Eye (tissue), 1 donor: ENCODE measurements around the gene CCR3.

Experiments used
- DNase-seq: peaks from one replicate; pipeline ENCODE4 v3.0.0-alpha.2; 2015

The CCR3 gene

GRCh38 chr3:46299608-46300460, 57.6 kb downstream of the CCR3 start:
- DNase-seq: no peak

- no peak for DNase-seq
Measured at GRCh38 chr3:46300461-46300789, 58.2 kb downstream of the CCR3 start.

- DNase-seq: no peak
Measured at GRCh38 chr3:46301122-46301835, 59.0 kb downstream of the CCR3 start.

- DNase-seq: no peak
Measured at GRCh38 chr3:46303240-46303639, 61.0 kb downstream of the CCR3 start.

GRCh38 chr3:46304739-46305138, 62.5 kb downstream of the CCR3 start:
- DNase-seq: no peak

GRCh38 chr3:46312991-46313390, 70.7 kb downstream of the CCR3 start:
- DNase-seq: no peak

- DNase-seq: no peak
Measured at GRCh38 chr3:46314517-46314916, 72.3 kb downstream of the CCR3 start.

- DNase-seq: no peak
Measured at GRCh38 chr3:46316206-46316605, 73.9 kb downstream of the CCR3 start.
